ENCODE data around the gene PLCXD3.
"Not testable (repeated sequence)": the region's sequence is repeated elsewhere in the genome, so short reads cannot be mapped to it uniquely, and the experiment has no call there.

PLCXD3 gene, protein sequence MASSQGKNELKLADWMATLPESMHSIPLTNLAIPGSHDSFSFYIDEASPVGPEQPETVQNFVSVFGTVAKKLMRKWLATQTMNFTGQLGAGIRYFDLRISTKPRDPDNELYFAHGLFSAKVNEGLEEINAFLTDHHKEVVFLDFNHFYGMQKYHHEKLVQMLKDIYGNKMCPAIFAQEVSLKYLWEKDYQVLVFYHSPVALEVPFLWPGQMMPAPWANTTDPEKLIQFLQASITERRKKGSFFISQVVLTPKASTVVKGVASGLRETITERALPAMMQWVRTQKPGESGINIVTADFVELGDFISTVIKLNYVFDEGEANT

DNA sequence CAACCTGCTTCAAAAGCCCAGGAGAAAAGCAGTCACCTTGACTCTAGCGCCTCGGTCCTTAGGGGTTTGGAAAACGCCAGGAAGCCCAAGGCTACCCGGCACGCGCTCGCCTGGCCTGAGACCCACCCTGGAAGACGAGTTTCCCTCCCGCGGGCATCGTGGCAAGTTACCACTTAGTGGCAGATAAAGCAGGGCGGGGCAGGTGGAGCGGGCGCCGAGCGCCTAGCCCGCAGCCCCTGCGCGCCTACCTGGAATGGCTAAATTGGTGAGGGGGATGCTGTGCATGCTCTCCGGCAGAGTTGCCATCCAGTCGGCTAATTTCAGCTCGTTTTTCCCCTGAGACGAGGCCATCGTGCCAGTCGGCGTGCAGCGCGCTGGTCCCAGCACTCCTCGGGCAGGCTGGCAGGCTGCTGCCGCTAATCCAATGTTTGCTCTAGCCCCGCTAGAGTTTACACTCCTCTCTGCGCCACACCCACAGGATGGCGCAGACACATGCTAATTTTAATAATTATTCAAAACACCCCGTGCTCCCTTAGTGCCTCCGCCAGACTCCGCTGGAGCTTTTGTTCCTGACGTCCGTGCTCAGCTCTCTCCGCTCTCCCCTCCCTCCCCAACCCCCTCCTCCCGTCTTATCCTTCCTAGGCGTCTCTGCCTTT lies at the start of gene PLCXD3:
TSS of gene PLCXD3 (minus strand) at position 426 of the 656 bp plus-strand sequence. CDS start at position 351, 75 bp downstream.
- DNase-seq: no peak

DNA sequence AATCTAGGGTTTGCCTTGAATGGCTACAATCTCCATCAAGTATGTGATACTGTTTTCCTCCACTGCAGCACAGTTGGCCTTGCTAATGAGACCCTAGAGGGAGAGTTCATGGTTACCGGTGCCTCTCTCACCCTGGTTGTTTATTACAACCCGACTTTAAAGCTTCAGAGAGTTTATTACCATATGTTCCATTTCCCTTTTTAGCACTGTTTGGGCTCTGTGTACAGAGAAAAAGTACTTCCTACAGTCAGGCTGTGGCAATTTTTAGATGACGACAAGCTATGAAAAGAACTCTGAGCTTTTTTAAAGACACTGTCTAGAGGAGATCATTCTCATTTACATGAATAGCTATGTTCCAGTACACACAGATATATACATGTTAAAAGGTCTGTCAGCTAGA lies 48.8 kb upstream of the PLCXD3 start:
- no peak for DNase-seq

DNA sequence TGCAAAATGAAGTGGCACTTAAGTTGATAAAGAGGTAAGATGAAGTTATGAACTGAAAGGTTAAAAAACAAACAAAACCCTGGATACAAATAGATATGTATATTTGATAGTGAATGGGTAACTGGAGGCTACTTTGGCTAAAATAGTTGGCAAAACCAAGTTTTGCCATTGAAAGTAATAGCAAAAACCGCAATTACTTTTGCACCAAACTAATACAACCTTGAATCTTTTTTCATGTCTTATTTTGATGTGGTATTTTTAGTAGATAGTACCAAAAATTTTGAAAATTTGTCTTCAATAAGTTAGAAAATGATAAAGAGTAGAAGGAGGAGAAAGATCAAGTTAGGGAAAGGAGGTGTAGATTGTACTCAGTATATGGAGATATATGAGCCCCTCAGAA lies 47.9 kb upstream of the PLCXD3 start:
- no peak for DNase-seq

DNA sequence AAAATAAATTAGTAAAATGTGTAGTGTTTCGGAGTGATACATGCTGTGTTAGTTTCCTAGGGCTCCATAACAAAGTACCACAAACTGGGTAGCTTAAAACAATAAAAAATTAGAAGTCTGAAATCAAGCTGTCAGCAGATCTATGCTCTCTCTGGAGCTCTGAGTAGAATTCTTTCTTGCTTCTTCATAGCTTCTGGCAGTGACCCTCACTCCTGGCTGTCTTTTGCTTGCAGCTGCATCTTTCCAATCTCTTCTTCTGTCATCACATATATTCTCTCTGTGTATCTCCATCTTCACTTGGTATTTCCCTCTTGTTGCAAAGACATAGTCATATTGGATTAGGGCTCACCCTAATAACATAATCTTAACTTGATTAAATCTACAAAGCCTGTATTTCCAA lies 37.6 kb upstream of the PLCXD3 start:
- no peak for DNase-seq

DNA sequence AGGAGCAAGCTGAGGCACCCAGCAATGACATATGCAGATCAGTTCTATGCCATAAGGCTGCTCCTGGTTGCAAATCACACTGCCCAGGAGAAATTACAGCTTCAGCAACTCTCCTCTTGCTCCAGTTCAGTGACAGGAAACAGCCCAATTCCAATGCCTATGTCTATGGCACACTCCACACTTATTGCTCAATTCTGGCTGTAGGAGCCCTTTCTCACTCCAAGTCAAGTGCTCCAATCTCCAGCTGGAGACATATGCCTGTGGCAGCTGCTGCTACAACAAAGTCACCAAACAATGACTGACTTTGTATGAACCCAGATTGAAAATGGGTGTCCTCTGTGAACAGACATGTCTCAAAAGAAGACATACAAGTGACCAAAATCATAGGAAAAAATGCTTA lies 31.8 kb upstream of the PLCXD3 start:
- DNase-seq: no peak

DNA sequence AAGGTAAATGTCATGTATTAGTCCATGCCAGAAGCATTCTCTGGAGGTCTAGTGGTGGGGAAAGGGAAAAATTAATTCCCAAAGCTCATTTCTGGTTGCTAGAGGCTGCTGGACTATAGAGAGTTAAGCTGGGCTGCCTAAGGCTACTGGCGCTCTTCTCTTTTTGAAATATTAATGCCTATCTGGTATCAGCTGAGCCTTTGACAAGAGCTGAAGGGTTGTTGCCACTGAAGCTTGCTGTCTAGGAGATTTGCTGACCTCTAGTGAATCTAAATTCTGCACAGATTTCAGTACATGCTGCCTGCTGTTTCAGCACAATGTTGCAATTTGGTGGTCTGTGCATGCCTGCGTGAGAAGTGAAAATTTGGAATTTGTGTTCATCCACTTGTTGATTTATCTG lies 29.1 kb upstream of the PLCXD3 start:
- DNase-seq: no peak

DNA sequence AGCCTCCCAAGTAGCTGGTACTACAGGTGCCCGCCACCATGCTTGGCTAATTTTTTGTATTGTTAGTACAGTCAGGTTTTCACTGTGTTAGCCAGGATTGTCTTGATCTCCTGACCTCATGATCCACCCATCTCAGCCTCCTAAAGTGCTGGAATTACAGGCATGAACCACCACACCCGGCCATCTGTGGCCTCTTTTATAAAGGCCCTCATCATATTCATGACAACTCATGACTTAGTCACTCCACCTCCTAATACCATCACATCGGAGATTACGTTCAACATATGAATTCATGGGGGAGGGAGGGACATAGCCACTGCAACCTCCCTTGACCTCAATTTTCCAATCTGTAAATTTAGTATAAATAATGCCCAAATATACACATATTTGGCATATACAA lies 27.2 kb upstream of the PLCXD3 start:
- no peak for DNase-seq

DNA sequence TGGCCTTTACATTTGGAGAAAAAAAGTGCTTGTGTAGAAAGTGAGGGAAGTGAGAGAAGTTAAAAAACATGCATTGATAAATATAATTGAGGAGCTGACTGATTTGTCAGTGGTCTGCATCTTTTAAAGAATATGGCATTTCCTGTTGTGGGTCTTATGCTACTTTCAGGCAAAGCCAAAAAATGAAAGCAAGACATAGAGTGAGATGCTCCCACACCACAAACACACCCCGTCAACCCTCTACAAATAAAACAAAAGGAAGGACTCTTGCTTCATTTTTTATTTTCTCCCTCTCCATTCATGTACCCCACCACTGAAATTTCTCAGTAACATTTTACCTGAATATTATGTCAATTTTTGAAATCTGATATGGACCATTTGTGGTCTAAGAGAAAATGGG lies 22.1 kb upstream of the PLCXD3 start:
- DNase-seq: no peak

DNA sequence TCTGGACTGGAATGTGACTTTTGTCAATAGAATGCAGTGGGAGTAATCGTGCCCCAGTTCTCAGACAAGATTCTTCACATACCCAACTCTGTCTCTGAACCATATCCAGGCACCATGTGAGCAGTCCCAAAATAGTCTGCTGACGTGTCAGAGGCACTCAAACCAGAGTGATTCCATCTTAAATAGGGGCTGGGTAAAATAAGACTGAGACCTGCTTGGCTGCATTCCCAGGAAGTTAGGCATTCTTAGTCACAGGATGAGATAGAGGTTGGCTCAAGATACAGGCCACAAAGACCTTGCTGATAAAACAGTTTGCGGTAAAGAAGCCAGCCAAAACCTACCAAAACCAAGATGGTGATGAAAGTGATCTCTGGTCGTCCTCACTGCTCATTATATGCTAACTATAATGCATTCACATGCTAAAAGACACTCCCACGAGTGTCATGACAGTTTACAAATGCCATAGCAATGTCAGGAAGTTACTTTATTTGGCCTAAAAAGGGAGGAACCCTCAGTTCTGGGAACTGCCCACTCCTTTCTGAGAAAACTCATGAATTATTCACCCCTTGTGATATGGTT lies 16.9 kb upstream of the PLCXD3 start:
- no peak for DNase-seq

DNA sequence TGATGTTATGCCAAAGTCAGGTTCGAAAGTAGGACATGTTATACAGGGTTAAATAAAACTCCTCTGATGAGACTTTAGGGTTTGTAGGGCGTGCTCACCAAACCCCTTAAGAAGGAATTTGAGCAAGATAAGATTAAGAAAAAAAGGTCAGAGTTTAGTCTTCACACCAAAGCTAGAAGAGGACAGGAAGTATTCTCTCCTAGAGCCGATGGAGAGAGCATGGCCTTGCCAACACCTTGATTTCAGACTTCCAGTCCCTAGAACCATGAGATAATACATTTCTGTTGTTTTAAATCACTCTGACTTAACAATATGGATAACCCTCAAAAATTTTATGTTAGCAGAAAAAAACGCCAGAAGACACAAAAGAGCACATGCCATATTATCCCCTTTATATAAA lies 16.3 kb upstream of the PLCXD3 start:
- no peak for DNase-seq

DNA sequence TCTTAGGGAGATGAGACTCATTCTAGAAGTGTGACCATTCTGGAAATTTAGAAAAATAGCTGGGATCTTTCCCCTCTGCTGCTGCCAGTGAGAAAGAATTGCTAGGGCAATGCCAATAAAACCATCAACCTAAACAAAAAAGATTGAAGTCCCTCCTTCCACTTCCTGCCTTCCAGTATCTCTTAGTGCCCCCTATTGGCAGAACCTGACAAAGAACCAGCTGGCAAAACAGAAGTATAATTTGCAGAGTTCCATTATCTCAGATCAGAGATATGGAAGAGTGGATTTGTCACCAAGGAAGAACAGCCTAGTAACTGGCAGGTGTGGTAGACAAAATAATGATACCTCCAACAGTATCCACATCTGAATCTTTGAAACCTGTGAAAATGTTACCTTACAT lies 13.8 kb upstream of the PLCXD3 start:
- no peak for DNase-seq

DNA sequence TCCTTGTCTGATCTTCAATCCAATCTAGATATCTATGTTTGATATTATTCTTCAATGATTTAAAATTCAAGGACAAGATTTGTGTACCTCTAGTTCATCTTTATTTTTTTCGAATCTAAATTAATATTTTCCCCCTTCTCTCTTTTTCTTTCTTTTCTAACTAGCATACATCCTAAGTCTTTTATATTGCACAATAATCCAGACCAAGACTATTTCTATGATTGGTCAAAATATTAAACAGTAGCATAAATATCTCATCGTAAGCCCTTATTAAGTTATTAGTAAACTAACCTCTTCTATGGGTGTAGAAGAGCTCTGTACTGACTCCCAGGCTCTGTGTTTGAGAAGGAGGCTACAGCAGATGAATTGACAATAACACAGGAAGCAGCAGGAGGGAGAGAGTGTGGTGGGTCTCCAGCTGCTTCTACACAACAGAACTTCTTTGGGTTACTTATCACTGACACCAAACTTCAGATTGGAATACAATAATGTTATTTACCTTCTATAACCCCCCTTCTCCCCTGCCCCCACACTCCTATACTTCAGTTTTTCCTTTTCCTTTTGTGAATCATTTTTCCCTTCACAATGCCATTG lies 11.9 kb upstream of the PLCXD3 start:
- no peak for DNase-seq

DNA sequence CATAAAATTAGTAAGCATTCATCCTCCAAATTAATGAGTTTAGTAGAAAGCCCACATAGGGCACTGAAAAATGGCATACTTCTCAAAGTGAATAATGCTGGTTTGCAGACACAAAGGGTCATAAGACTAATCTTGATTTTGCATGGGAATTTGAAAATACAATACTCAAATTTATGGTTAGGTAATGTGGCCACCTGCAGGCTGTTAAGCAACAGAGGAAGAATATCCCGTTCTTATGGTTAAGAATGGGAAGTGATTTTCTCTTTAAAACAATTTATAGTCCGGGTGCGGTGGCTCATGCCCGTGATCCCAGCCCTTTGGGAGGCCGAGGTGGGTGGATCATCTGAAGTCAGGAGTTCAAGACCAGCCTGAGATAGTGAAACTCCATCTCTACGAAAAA lies 9.4 kb upstream of the PLCXD3 start:
- no peak for DNase-seq

DNA sequence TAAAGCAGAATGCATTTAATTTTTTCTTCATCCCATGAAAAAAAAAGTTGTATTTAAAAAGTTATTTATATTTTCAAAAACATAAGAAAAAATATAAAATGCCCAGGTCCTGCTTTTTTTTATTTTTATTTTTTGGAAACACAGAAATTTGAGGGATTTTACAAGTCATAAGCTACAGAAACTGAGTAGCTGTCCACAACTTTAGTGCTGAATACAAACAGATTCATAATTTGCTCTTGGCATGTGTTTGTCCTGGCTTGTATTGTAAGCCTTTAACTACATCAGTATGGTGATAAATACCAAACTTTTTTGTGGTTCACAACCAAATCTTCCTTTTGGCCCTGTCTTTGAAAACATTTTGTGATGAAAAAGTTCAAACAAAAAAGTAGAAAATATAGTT lies 7.5 kb upstream of the PLCXD3 start:
- DNase-seq: no peak

DNA sequence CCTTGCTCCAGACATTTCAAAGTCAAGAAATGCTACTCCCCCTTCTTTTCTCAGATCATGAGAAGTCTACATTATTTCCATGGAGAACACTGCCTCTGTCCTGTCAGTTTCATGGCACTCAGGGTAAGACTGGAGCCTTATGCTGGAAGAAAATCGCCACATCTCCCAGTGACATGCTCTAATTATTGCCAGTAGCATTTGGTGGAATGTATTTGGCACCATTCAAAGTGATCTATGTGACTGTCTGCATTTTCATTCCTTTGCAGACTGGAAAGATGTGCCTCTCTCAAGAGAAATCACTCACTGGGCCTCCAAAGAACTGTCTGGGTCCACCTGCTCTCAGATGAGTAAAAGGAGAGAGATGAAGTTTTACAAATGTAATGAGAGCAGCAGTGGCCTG lies 840 bp upstream of the PLCXD3 start:
- no peak for DNase-seq

DNA sequence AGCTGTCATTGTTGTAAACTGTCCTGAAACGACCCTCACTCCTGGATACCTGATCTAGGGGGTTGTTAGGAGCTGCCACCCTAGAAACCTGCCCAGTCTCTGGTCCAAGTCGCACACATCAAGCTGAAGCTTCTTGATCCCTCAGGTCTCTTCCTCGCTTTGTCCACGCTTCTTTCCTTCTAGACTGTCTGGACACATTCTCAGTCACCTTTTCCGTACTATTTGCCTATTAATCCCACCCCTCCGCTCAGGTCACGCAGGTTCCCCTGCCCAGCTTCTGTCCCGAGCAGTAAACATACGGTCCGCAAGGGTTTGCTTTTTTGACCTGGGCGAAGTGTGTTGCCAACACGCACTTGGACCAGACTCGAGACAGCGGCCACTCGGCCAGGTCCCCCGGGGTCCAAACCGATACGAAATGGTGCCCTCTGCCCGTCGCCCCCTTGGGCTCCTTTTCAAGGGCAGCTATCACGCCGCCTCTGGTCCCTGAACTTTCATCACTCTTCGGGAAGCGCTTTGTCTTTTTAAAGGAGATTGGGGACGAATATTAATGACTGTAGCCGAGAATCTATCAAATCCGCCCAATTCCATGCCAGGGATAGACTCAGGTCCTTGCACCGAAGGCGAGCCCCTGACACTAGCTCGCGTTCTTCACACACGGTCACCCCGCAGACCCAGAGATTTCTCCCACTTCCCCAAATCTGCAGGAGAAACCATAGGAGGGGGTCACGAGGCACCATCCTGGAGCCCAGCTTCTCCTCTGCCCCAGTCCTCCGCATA lies 814 bp downstream of the PLCXD3 start:
- no peak for DNase-seq

DNA sequence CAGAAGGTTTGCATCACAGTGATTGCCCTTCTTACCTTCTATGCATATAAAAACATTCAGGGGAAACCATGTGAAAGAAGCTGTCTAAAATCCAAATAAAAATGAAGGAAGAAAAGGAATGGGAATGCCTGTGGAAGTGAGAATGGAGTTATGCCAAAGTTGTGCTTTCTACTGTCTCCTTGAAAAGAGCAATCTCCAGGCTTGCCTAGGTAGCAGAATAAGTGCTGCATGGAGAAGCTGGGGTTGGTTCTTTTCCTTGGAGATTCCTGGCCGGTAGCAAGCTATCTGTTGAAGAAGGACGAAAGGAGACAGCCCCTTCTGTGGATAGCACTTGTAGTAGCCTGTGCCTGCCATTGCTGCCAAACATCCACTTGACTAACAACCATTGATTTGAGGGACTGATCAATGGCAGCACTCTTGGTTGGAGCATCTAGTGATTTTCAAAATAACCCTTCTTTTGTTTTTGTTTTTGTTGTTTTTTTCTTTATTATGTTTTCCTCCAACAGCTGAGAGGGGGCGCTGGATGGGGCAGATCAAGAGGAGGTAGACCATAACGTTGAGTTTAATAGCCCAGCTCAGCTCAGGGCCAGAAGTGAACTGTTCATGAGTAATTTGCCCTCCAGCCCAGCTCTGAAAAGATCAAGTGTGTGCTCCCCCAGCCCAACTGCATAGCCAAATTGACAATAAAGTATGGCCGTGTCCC lies 1.6 kb downstream of the PLCXD3 start:
- no peak for DNase-seq

DNA sequence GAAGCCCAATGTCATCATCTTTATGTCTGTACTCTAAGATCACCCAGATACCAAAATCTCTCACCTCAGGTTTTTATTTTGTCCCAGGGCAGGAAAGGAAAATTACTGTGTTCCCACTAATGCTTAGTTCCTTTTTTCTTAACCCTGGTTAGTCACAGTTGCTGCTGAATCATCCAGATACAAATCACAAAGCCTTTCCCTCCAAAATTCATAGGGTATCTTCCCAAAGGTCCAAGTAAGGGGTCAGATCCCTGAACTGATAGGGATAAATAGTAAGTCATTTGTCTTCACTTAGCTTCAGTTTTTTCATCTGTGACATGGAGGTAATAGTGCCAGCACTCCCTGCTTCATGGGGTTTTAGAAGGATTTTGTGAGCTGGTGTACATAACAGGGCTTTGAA lies 2.2 kb downstream of the PLCXD3 start:
- DNase-seq: no peak

DNA sequence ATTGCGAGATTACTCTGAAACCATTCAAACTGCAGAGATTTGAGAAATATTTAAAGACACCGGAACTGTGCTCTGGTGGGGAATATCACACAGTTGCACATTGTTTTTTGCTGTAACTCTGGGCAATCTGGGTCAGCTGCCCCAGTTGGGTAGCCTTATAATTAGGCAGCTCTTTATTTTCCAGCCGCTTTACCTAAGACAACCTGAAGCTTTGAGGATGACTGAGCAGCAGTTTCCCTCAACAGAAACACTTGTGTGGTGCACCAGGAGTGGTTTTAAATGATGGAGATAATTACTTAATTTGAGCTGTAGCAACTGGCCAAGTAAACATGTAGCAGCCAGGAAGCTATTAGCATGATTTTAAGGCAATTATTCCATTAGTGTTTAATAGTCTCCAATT lies 2.9 kb downstream of the PLCXD3 start:
- DNase-seq: no peak

DNA sequence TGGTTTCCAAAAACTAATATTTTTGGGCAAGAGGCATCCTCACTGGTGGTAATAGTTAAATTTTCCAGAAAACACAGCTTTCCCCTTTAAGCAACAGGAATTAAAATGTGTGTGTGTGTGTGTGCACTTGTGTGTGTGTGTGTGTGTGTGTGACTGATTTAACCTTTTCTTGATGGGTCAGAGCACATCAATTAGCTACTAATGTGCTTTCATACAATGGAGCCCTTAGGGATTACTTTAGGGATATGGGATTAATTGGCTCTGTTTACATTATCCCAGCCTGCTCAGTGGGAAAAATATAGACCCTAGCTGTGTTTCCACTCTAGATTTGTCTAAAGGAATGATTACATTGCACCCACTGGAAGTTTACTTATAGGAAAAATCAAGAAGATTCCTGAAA lies 6.5 kb downstream of the PLCXD3 start:
- no peak for DNase-seq

DNA sequence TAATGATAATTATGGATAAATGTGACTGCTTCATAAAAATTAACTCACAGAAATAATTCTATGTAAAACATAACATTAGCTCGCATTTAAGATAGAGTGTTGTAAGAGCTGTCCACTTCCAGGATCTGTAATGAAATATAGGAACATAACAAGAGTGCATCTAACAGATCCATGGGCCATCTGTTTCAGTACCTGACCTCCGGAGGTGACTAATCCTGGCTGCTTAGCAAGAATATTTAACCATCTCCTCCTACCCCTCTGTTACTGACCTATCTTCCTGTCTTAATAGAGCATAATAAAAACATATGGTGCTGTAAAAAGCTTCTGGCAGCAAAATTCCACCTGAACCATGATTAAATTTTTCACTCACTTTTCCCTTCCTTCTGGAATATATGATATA lies 7.1 kb downstream of the PLCXD3 start:
- DNase-seq: no peak

DNA sequence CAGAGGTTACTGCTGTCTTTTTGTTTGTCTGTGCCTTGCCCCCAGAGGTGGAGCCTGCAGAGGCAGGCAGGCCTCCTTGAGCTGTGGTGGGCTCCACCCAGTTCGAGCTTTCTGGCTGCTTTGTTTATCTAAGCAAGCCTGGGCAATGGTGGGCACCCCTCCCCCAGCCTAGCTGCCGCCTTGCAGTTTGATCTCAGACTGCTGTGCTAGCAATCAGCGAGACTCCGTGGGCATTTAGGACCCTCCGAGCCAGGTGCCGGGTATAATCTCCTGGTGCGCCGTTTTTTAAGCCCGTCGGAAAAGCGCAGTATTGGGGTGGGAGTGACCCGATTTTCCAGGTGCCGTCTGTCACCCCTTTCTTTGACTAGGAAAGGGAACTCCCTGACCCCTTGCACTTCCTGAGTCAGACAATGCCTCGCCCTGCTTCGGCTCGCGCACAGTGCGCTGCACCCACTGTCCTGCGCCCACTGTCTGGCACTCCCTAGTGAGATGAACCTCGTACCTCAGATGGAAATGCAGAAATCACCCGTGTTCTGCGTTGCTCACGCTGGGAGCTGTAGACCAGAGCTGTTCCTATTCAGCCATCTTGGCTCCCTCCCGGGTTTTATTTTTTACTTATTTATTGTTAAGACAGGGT lies 16.8 kb downstream of the PLCXD3 start:
- not testable (repeated sequence) for DNase-seq

Measured in activated CD8-positive, alpha-beta memory T cell treated with anti-CD3 and anti-CD28 coated beads, Interleukin-2, amount 50 U/mL, for 48 hours (primary cell).